HG02852 (cell line): ENCODE measurements around the gene FAM161B.

ENCODE experiments used
- ATAC-seq: cut with Tn5 transposase; IDR thresholded peaks from one replicate; pipeline ENCODE4 v1.9.1; 2021; ENCODE audit warnings: mild to moderate bottlenecking, moderate library complexity; ENCODE audit not compliant: unreplicated experiment

The FAM161B gene

GRCh38 chr14:73884438-73885190, 65.3 kb downstream of the FAM161B start:
- ATAC-seq = no peak
